HCT116 (cell line): ENCODE results near the gene LRRFIP1. TPM values are rescaled to one million over a fixed set of nuclear protein-coding genes. Genes with fewer than 3 reads are reported as not detected.

Experiments
- ATAC-seq: fragments of 200-7000 bp; cut with Tn5 transposase; 2 replicates; pipeline ENCODE4 v1.9.1; 2020; ENCODE audit warnings: mild to moderate bottlenecking, moderate library complexity
- BruUV-seq: library from RNA; stranded (reverse); fragments of 400-500 nt; replicated peaks from 2 replicates; lab custom pipeline; 2021; lab: Mats Ljungman, UMichigan
- CTCF ChIA-PET: fragments of 300-600 bp; sonication (Branson Sonifier 250); formaldehyde crosslinking; loops from one replicate; lab custom pipeline; 2021; ENCODE audit warnings: antibody characterized with exemption; lab: Charles Lee
- POLR2A ChIA-PET: fragments of 300-600, 350-600 bp; sonication (Branson Sonifier 250); formaldehyde crosslinking; loops from one replicate; lab custom pipeline; 2021; ENCODE audit warnings: antibody characterized with exemption; lab: Charles Lee
- RAD21 ChIA-PET, 2 experiments: fragments of 300-600 bp; sonication (Branson Sonifier 250); formaldehyde crosslinking; loops; one replicate each; lab custom pipeline; 2023; ENCODE audit warnings: low total read pairs in 2 of 2; ENCODE audit not compliant: uncharacterized antibody in 2 of 2, unreplicated experiment in 2 of 2, low non-redundant PET in 1 of 2; lab: Charles Lee
- DNase-seq: peaks from one replicate; pipeline ENCODE4 v3.0.0-alpha.2; 2010; ENCODE audit warnings: low read depth, low spot score
- H2AFZ ChIP-seq: fragments of 200-600 bp; shearing (Covaris generic), sonication (generic); 2 replicates; pipeline ENCODE4 v1.6.1; 2017; ENCODE audit warnings: low read depth, mixed run types, mixed read lengths, antibody characterized with exemption, low read length; ENCODE audit not compliant: poor library complexity, severe bottlenecking
- H3K27ac ChIP-seq: 2 replicates; pipeline ENCODE4 v1.5.1; 2012; ENCODE audit warnings: low read depth, low read length
- H3K27me3 ChIP-seq: fragments of 200-600 bp; sonication (generic); 2 replicates; pipeline ENCODE4 v1.6.1; 2016; ENCODE audit warnings: mixed run types, low read length, mixed read lengths; ENCODE audit not compliant: insufficient read depth
- H3K36me3 ChIP-seq, 2 experiments: fragments of 200-500 bp in 1 of 2; fragments of 200-600 bp in 1 of 2; sonication (Bioruptor generic) in 1 of 2; sonication (generic) in 1 of 2; 2 replicates each; pipeline versions ENCODE4 v1.5.1 to v1.6.1; 2014 to 2016; ENCODE audit warnings: low read length in 2 of 2, inconsistent platforms in 1 of 2, mixed read lengths in 1 of 2, mixed run types in 1 of 2; ENCODE audit not compliant: insufficient read depth in 2 of 2, control insufficient read depth in 1 of 2
- H3K4me1 ChIP-seq, 2 experiments: fragments of 200-600 bp in 1 of 2; sonication (generic) in 1 of 2; 2 replicates each; pipeline versions ENCODE4 v1.5.1 to v1.6.1; 2012 to 2017; ENCODE audit warnings: low read length in 2 of 2, inconsistent platforms in 1 of 2, mild to moderate bottlenecking in 1 of 2, mixed read lengths in 1 of 2, mixed run types in 1 of 2, moderate library complexity in 1 of 2; ENCODE audit not compliant: insufficient read depth in 2 of 2, control insufficient read depth in 1 of 2
- H3K4me2 ChIP-seq: fragments of 200-600 bp; sonication (generic); 2 replicates; pipeline ENCODE4 v1.6.1; 2017; ENCODE audit warnings: mixed run types, low read length, mixed read lengths
- H3K4me3 ChIP-seq, 2 experiments: fragments of 200-600 bp in 1 of 2; sonication (generic) in 1 of 2; replicated peaks in 1 of 2; 2 replicates each; pipeline ENCODE4 v1.5.1; 2011 to 2016; ENCODE audit warnings: low read length in 2 of 2, control low read depth in 1 of 2, low read depth in 1 of 2, mild to moderate bottlenecking in 1 of 2, mixed read lengths in 1 of 2, mixed run types in 1 of 2
- H3K79me2 ChIP-seq: fragments of 200-600 bp; sonication (generic); 2 replicates; pipeline ENCODE4 v1.6.1; 2017; ENCODE audit warnings: mild to moderate bottlenecking, mixed run types, low read length, moderate library complexity, mixed read lengths; ENCODE audit not compliant: insufficient read depth
- H3K9ac ChIP-seq: fragments of 200-600 bp; sonication (generic); 2 replicates; pipeline ENCODE4 v1.6.1; 2016; ENCODE audit warnings: low read length, mixed read lengths
- H3K9me2 ChIP-seq: fragments of 200-600 bp; sonication (generic), shearing (Covaris generic); 2 replicates; pipeline ENCODE4 v1.6.1; 2017; ENCODE audit warnings: mixed run types, mild to moderate bottlenecking, moderate library complexity; ENCODE audit not compliant: insufficient read depth
- H3K9me3 ChIP-seq, 2 experiments: fragments of 200-500 bp in 1 of 2; fragments of 200-600 bp in 1 of 2; sonication (Bioruptor generic) in 1 of 2; sonication (generic) in 1 of 2; 2 replicates each; pipeline ENCODE4 v1.6.1; 2014 to 2017; ENCODE audit warnings: low read length in 2 of 2, mixed read lengths in 2 of 2, inconsistent platforms in 1 of 2, low read depth in 1 of 2, mild to moderate bottlenecking in 1 of 2, mixed run types in 1 of 2, moderate library complexity in 1 of 2; ENCODE audit not compliant: control insufficient read depth in 1 of 2, insufficient read depth in 1 of 2
- H4K20me1 ChIP-seq: fragments of 200-600 bp; sonication (generic), shearing (Covaris generic); 2 replicates; pipeline ENCODE4 v1.6.1; 2017; ENCODE audit warnings: mixed run types, mild to moderate bottlenecking, moderate library complexity; ENCODE audit not compliant: insufficient read depth
- CEBPB ChIP-seq: IDR thresholded peaks from 2 replicates; pipeline ENCODE4 v1.6.1; 2012; ENCODE audit warnings: low read depth
- EGR1 ChIP-seq: IDR thresholded peaks from 2 replicates; pipeline ENCODE4 v1.6.1; 2012; ENCODE audit warnings: low read depth
- ELF1 ChIP-seq: IDR thresholded peaks from 2 replicates; pipeline ENCODE4 v1.6.1; 2012; ENCODE audit warnings: low read depth, borderline replicate concordance
- EZH2phosphoT487 ChIP-seq: fragments of 200-600 bp; IDR thresholded peaks from 2 replicates; pipeline ENCODE4 v1.6.1; 2018; ENCODE audit warnings: antibody characterized with exemption, borderline replicate concordance
- JUND ChIP-seq: IDR thresholded peaks from 2 replicates; pipeline ENCODE4 v1.6.1; 2012
- SIN3A ChIP-seq: IDR thresholded peaks from 2 replicates; pipeline ENCODE4 v1.6.1; 2012; ENCODE audit warnings: low read depth
- SRF ChIP-seq: IDR thresholded peaks from 2 replicates; pipeline ENCODE4 v1.6.1; 2012; ENCODE audit warnings: low read depth
- TCF7L2 ChIP-seq: IDR thresholded peaks from 2 replicates; pipeline ENCODE4 v1.7.0; 2011; ENCODE audit warnings: borderline replicate concordance, inconsistent platforms; ENCODE audit not compliant: insufficient read depth, insufficient read length; ENCODE audit errors: extremely low read depth
- ZBTB33 ChIP-seq: IDR thresholded peaks from 2 replicates; pipeline ENCODE4 v1.6.1; 2011; ENCODE audit warnings: mild to moderate bottlenecking, low read length, moderate library complexity; ENCODE audit not compliant: insufficient replicate concordance; ENCODE audit errors: extremely low read depth
- intact Hi-C: fragments of 100-400 bp; cut with micrococcal nuclease; formaldehyde crosslinking; loops from 2 replicates; pipeline ENCODE4 v1.10.0; 2022
- total RNA-seq: library from RNA; stranded (reverse); gene quantifications from one replicate; pipeline ENCODE4 v1.2.1, GENCODE V29; 2021; ENCODE audit not compliant: unreplicated experiment

Gene LRRFIP1
- total RNA-seq, 1 experiment from 2014 or later: 76.9 TPM

- Histone ChIP-seq H3K9ac (no peak overlapping the region), H3K4me1 (no peaks in the 10 kb centered on the region), H3K79me2 (no peaks in the 10 kb centered on the region), H3K4me3 (no peak overlapping the region), H3K9me3 (no peaks in the 10 kb centered on the region), H3K27me3 (no peaks in the 10 kb centered on the region), H2AFZ (no peak overlapping the region), H3K36me3 (peaks cover 4 to 5% of the 10 kb centered on the region in 2 experiments; a peak in 2 of 4 replicates), H3K9me2 (no peaks in the 10 kb centered on the region), H4K20me1 (no peaks in the 10 kb centered on the region; the same call in 1 of the 2 replicates), H3K4me2 (no peak overlapping the region), H3K27ac (no peak overlapping the region)
- ATAC-seq: no peak
- RAD21 ChIA-PET: no interaction called here
- TF ChIP-seq EZH2phosphoT487 (no peak), SIN3A (no peak), CEBPB (no peak), ZBTB33 (no peak), TCF7L2 (no peak), SRF (no peak), ELF1 (no peak), EGR1 (no peak), JUND (no peak)
- DNase-seq: no peak
- POLR2A ChIA-PET: no interaction called here
- intact Hi-C loops: no loop called here
- BruUV-seq: no TSS peak
- CTCF ChIA-PET: interaction anchor here (0.9 kb wide), 1 partner anchor 22 kb away, joined by 3 read pairs; no protein-coding TSS in a partner anchor
Observed at GRCh38 chr2:237766340-237766739, 139.0 kb downstream of the LRRFIP1 start.
